GM06990 (cell line): ENCODE results near the gene LHFPL3.

Source experiments
- DNase-seq: peaks from one replicate; pipeline ENCODE4 v3.0.0-alpha.2; 2011; ENCODE audit not compliant: insufficient read length; ENCODE audit errors: extremely low read depth
- H3K27me3 ChIP-seq: replicated peaks from 2 replicates; pipeline ENCODE4 v1.6.0; 2011; ENCODE audit warnings: low read length; ENCODE audit not compliant: control insufficient read depth, insufficient read depth
- H3K36me3 ChIP-seq: 2 replicates; pipeline ENCODE4 v1.5.1; 2011; ENCODE audit warnings: low read length; ENCODE audit not compliant: control insufficient read depth, insufficient read depth
- H3K4me3 ChIP-seq: replicated peaks from 2 replicates; pipeline ENCODE4 v1.5.1; 2011; ENCODE audit warnings: low read depth, mild to moderate bottlenecking, control low read depth, low read length
- TF ChIP-seq, protein P1 (sequence below): IDR thresholded peaks from 2 replicates; pipeline ENCODE4 v1.5.1; 2011; ENCODE audit warnings: low read length, control low read depth, mild to moderate bottlenecking, inconsistent platforms; ENCODE audit not compliant: insufficient read depth, poor library complexity, severe bottlenecking

Gene LHFPL3

DNA sequence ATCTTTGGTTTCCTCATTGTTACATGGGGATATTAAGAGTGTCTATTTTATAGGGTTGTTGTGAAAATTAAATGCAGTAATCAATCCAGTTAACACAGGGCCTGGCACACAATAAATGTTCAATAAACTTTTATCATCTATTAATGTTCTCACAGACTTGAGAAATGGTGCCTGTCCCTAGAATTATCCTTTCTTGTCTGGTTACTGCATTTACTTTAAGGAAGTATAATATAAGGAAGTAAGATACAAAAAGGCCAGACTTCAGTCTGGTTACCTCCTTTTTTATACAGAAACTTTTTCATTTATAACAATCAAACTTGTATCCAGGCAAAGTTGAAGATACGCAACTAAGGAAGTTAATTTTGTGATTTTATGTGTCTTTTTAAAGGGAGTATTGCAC, 117.0 kb downstream of the LHFPL3 start:
- TF ChIP-seq, protein P1, sequence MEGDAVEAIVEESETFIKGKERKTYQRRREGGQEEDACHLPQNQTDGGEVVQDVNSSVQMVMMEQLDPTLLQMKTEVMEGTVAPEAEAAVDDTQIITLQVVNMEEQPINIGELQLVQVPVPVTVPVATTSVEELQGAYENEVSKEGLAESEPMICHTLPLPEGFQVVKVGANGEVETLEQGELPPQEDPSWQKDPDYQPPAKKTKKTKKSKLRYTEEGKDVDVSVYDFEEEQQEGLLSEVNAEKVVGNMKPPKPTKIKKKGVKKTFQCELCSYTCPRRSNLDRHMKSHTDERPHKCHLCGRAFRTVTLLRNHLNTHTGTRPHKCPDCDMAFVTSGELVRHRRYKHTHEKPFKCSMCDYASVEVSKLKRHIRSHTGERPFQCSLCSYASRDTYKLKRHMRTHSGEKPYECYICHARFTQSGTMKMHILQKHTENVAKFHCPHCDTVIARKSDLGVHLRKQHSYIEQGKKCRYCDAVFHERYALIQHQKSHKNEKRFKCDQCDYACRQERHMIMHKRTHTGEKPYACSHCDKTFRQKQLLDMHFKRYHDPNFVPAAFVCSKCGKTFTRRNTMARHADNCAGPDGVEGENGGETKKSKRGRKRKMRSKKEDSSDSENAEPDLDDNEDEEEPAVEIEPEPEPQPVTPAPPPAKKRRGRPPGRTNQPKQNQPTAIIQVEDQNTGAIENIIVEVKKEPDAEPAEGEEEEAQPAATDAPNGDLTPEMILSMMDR, result no peak
- H3K36me3 ChIP-seq, result no peaks in the 10 kb centered on the region
- no peak for DNase-seq
- H3K27me3 ChIP-seq, result no peaks in the 10 kb centered on the region
- no peak overlapping the region for H3K4me3 ChIP-seq

DNA sequence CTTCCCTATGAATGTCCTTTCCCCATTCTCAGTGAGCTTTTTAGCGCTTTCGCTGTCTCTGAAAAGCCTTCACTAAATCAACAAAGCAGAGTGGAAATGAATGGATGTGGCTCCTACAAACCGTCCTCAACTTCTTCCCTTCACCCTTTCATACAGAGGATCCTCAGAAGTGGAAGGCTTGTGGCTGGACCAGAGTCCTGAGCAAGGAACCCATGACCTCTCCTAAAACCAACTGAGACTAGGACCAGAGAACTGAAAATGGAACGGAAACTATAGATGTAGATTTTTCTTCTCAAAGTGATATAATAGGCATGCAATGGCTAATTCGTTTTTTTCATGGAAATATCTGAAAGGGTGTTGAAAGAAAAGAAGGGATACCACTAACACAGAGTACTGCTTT, 122.5 kb downstream of the LHFPL3 start:
- Histone ChIP-seq H3K27me3 (no peaks in the 10 kb centered on the region), H3K36me3 (no peaks in the 10 kb centered on the region), H3K4me3 (no peak overlapping the region)
- DNase-seq, result no peak
- TF ChIP-seq, protein P1, result no peak

DNA sequence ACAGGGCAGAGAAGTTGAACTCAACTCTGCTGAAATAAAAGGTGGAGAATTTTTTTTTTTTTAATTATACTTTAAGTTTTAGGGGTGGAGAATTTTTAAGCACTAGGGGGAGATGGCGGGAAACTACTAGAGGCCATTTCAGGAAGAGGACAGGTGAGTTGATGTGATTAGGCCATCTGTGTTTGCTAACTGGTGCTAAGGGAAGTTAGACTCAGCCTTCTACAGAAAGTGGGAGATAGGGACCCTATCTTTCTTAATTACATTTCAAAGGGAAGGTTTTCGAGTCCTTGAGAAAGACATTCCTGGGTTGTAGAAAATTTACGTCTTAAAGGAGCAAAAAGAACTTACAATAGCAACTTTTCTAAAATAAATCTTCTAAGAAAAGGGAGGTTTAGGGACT, 124.8 kb downstream of the LHFPL3 start:
- Histone ChIP-seq H3K36me3 (no peaks in the 10 kb centered on the region), H3K27me3 (no peaks in the 10 kb centered on the region), H3K4me3 (no peak overlapping the region)
- TF ChIP-seq, protein P1, result no peak
- DNase-seq, result no peak

DNA sequence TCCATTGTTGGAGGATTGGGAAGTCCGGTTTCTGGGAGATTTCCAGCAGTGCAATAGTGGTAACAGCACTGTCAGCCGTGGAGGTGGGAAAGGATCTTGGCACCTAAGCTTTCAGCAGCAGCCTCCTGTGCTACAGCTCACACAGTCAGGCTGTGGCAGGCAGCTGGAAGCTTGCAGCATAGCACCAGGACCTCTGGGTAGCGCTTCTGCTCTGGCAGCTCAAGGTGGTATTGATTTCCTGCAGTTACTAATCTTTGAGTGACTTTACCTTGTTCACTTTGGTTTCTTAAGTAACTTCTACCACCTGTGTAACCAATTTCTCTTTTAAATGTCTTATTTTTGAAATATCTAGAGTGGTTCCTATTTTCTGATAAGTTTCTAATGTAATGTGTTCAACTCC, 130.5 kb downstream of the LHFPL3 start:
- no peak for DNase-seq
- H3K27me3 ChIP-seq, result no peaks in the 10 kb centered on the region
- TF ChIP-seq, protein P1, result no peak
- H3K36me3 ChIP-seq, result no peaks in the 10 kb centered on the region
- H3K4me3 ChIP-seq, result no peak overlapping the region

DNA sequence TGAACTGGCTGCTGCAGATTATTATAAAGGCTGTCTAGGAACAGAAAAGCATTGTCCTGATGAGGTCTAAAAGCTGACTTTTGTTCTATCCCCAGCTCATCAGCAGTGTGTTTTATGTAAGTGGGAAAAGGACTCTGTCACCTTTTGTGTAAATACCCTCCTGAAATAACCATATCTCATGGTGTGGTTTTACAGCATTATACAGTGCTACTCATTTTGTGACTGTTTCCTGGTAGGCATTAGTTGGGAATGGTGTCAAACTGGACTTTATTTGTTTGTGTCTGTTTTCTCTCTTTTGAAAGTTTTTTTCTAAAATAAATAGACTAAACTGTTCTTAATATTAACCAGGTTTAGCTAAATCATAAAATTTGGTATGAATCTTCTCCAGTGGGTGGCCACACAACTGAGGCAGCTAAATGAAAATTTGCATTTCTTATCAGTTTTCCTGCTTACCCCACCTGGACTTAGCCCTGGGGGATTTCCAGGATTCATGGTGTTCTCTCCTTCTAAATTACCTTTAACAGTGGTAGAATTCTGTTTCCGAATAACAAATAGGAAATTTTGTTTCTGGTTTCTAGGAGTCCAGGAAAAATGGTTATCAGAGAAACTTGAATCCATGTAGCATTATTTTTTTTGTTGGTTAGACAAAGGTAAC, 140.9 kb downstream of the LHFPL3 start:
- H3K36me3 ChIP-seq, result no peaks in the 10 kb centered on the region
- TF ChIP-seq, protein P1, result no peak
- no peak for DNase-seq
- H3K27me3 ChIP-seq, result no peaks in the 10 kb centered on the region; the same call in 1 of the 2 replicates
- H3K4me3 ChIP-seq, result no peak overlapping the region

DNA sequence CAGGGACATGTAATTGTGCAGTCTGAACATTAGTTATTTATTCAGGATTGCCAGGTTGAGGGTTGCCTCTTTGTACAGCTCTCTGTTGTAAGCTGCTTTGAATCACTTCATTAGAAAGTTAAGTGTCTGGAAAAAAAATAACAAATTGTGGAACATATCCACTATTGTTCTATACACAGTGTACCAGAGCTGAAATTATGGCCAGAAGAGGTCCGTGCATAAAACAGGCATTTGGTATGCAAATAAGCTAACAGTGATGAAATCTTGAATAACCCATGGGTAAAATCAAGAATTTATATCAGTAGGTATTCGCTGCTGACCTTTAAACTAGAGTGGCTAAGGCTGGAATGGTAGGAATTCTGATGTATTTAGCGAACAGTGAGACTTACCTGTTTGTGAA, 152.1 kb downstream of the LHFPL3 start:
- H3K27me3 ChIP-seq, result peaks cover 2% of the 10 kb centered on the region
- TF ChIP-seq, protein P1, result no peak

More for the DNA sequence above, 152.1 kb downstream of the LHFPL3 start:
- Histone ChIP-seq H3K36me3 (no peaks in the 10 kb centered on the region), H3K4me3 (no peak overlapping the region)
- no peak for DNase-seq
